ENCODE results near the gene TRERF1. TPM values are rescaled to one million over a fixed set of nuclear protein-coding genes. Genes with fewer than 3 reads are reported as not detected.

TRERF1 gene
- total and polyA plus RNA-seq, 9 donors, result 4.5 to 13.7 (median 7.8) TPM

- H3K27ac ChIP-seq, result no peak overlapping the region
- H3K27me3 ChIP-seq, result no peaks in the 10 kb centered on the region
- TF ChIP-seq EP300 (IDR thresholded peaks at IDR 0.05) (no peak), POLR2A (IDR thresholded peaks at IDR 0.05) (no peak), CTCF (IDR thresholded peaks at IDR 0.05) (no peak)
- intact Hi-C loops (cut with DNase I), result no loop called here
- H3K4me1 ChIP-seq (ENCODE audit: insufficient read depth), result peaks cover 5% of the 10 kb centered on the region
- 50 to 60% (median 53%) methylated on average over 7 of the region's 7 CpGs for WGBS, 3 donors
- no peak for DNase-seq
- H3K4me3 ChIP-seq, result no peak overlapping the region
- H3K36me3 ChIP-seq, result no peaks in the 10 kb centered on the region
- no peaks in the 10 kb centered on the region for H3K9me3 ChIP-seq
Observed at GRCh38 chr6:42368181-42368580, 83.5 kb downstream of the TRERF1 start.

GRCh38 chr6:42367353-42368011 lies 84.2 kb downstream of the TRERF1 start:
- WGBS, 3 donors, result 44 to 55% (median 45%) methylated on average over 14 of the region's 14 CpGs
- H3K9me3 ChIP-seq, result no peaks in the 10 kb centered on the region
- no peak overlapping the region for H3K4me3 ChIP-seq
- H3K27me3 ChIP-seq, result no peaks in the 10 kb centered on the region
- H3K36me3 ChIP-seq, result no peaks in the 10 kb centered on the region
- H3K27ac ChIP-seq, result no peak overlapping the region
- intact Hi-C loops (cut with DNase I), result no loop called here
- H3K4me1 ChIP-seq (ENCODE audit: insufficient read depth), result peaks cover 5% of the 10 kb centered on the region
- DNase-seq, result no peak
- TF ChIP-seq CTCF (IDR thresholded peaks at IDR 0.05), result no peak
- no peak for TF ChIP-seq EP300 (IDR thresholded peaks at IDR 0.05)
- no peak for TF ChIP-seq POLR2A (IDR thresholded peaks at IDR 0.05)

- TF ChIP-seq EP300 (IDR thresholded peaks at IDR 0.05) (no peak), POLR2A (IDR thresholded peaks at IDR 0.05) (no peak), CTCF (IDR thresholded peaks at IDR 0.05) (no peak)
- no peak for DNase-seq
- 75 to 83% (median 83%) methylated on average over 3 of the region's 3 CpGs for WGBS, 3 donors
- H3K4me1 ChIP-seq (ENCODE audit: insufficient read depth), result peaks cover 5% of the 10 kb centered on the region
- intact Hi-C loops (cut with DNase I), result no loop called here
- no peaks in the 10 kb centered on the region for H3K27me3 ChIP-seq
- H3K4me3 ChIP-seq, result no peak overlapping the region
- no peaks in the 10 kb centered on the region for H3K36me3 ChIP-seq
- H3K9me3 ChIP-seq, result no peaks in the 10 kb centered on the region
- H3K27ac ChIP-seq, result no peak overlapping the region
Observed at GRCh38 chr6:42366999-42367352, 84.8 kb downstream of the TRERF1 start.

- Histone ChIP-seq H3K4me1 (ENCODE audit: insufficient read depth) (peaks cover 5% of the 10 kb centered on the region), H3K27ac (no peak overlapping the region), H3K9me3 (no peaks in the 10 kb centered on the region), H3K4me3 (no peak overlapping the region), H3K36me3 (no peaks in the 10 kb centered on the region), H3K27me3 (no peaks in the 10 kb centered on the region)
- no peak for TF ChIP-seq EP300 (IDR thresholded peaks at IDR 0.05)
- intact Hi-C loops (cut with DNase I), result no loop called here
- 93 to 97% (median 95%) methylated on average over 5 of the region's 5 CpGs for WGBS, 3 donors
- no peak for DNase-seq
Observed at GRCh38 chr6:42366011-42366705, 85.6 kb downstream of the TRERF1 start.

- 74 to 82% (median 81%) methylated on average over 8 of the region's 8 CpGs for WGBS, 3 donors
- Histone ChIP-seq H3K27me3 (no peaks in the 10 kb centered on the region), H3K36me3 (no peaks in the 10 kb centered on the region), H3K4me3 (no peak overlapping the region), H3K27ac (no peak overlapping the region), H3K9me3 (no peaks in the 10 kb centered on the region), H3K4me1 (ENCODE audit: insufficient read depth) (peaks cover 5% of the 10 kb centered on the region)
- TF ChIP-seq CTCF (IDR thresholded peaks at IDR 0.05) (no peak), POLR2A (IDR thresholded peaks at IDR 0.05) (no peak), EP300 (IDR thresholded peaks at IDR 0.05) (no peak)
- no peak for DNase-seq
- intact Hi-C loops (cut with DNase I), result no loop called here
Observed at GRCh38 chr6:42365021-42365420, 86.7 kb downstream of the TRERF1 start.
